Heart left ventricle (tissue), 13 donors: ENCODE data around the gene OGFOD1.

Experiments
- CTCF ChIP-seq, 12 donors: fragments of 200-600 bp; sonication (generic) in 4 of 12; IDR thresholded peaks; one replicate each; pipeline versions ENCODE4 v1.5.0 to v1.8.0; 2018 to 2022; ENCODE audit warnings: antibody characterized with exemption in 12 of 12, mild to moderate bottlenecking in 5 of 12
- POLR2A ChIP-seq, 2 donors: fragments of 450-650 bp; IDR thresholded peaks; one replicate each; pipeline ENCODE4 v1.6.1; 2017; ENCODE audit warnings: antibody characterized with exemption in 2 of 2, mild to moderate bottlenecking in 2 of 2, moderate library complexity in 2 of 2
- donor health status: ischemic (EF 13 %, LVEDD 7.1; RV severe dilation, severe dysfunction).
- donor health status: DM: no; HTN: yes; CAD: no.
- donor health status: DM: no; HTN: no; CAD: no.
- donor health status: ischemic (EF 25% LVEDD 6.9; RV normal size, moderate dysfunction).
- donor health status: ischemic (EF 25% LVEDD 5.7; RV mildly dilated, moderate dysfunction).
- donor health status: ischemic (EF 35%, LVEDD 5.7; RV mildly dilated, moderate dysfunction).
- donor health status: nonischemic (EF 11% LVEDD 7.7; RV severe dilation, severe dysfunction).
- donor health status: DM: yes; HTN: yes; CAD: no.
- donor health status: PGD.
- donor health status: ischemic (EF 29% LVEDD 5.4; RV normal size, mild dysfunction).
- donor health status: nonischemic (EF 23%, LVEDD 6.1; RV moderate dilation, normal function).

DNA sequence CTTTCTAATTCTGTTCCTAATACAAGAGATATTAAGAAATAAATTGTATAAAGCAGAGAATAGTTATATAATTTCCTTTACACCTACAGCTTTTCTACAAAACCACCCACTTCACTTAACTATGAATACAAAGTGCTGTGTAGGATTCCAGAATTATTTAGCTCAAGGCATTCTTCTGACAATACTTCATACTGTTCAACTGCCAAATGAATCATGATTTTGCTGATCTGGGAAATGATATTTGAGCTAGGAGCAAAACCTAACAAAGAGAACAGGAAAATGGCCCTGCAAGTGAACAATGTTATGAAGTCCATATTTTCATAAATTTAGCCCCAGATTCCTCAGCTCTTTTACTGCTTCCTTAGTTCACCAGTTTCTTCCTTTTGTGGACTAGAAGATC is 55.6 kb downstream of the OGFOD1 start:
- TF ChIP-seq POLR2A (IDR thresholded peaks at IDR 0.05) (no peak), CTCF (IDR thresholded peaks at IDR 0.05) (no peak)
